Gastrocnemius medialis (tissue), 4 donors: ENCODE data around the gene CHMP5. TPM values are rescaled to one million over a fixed set of nuclear protein-coding genes. Genes with fewer than 3 reads are reported as not detected.
A peak's percentile ranks its signal among the peaks of the same experiment; 100 is the strongest.

Experiments used
- ATAC-seq, 2 donors: fragments of 150-250 bp; one replicate each; pipeline ENCODE4 v1.9.1; 2016
- DNase-seq, 2 donors: peaks; one replicate each; pipeline ENCODE4 v3.0.0-alpha.2; 2019
- H3K27ac ChIP-seq, 4 donors: fragments of 200-600 bp; sonication (generic); 1 replicate in 1 of 4; 2 replicates in 3 of 4; pipeline ENCODE4 v1.5.1; 2016 to 2018; ENCODE audit warnings: mild to moderate bottlenecking in 2 of 4, moderate library complexity in 1 of 4
- H3K27me3 ChIP-seq, 3 donors: fragments of 200-600 bp; sonication (generic) in 2 of 3; 1 replicate in 1 of 3; 2 replicates in 2 of 3; pipeline versions ENCODE4 v1.5.1 to v1.6.0; 2016 to 2019; ENCODE audit warnings: mild to moderate bottlenecking in 1 of 3, moderate library complexity in 1 of 3
- H3K36me3 ChIP-seq, 2 donors: fragments of 200-600 bp; sonication (generic) in 1 of 2; one replicate each; pipeline ENCODE4 v1.5.1; 2017 to 2018
- H3K4me1 ChIP-seq, 2 donors: fragments of 200-600 bp; sonication (generic) in 1 of 2; one replicate each; pipeline ENCODE4 v1.5.1; 2016 to 2017; ENCODE audit warnings: mild to moderate bottlenecking in 2 of 2
- H3K4me3 ChIP-seq, 4 donors: fragments of 200-600 bp; sonication (generic) in 3 of 4; 1 replicate in 1 of 4; 2 replicates in 3 of 4; pipeline ENCODE4 v1.5.1; 2016 to 2019; ENCODE audit warnings: mild to moderate bottlenecking in 2 of 4
- H3K9me3 ChIP-seq, 3 donors: fragments of 200-600 bp; sonication (generic) in 2 of 3; 1 replicate in 1 of 3; 2 replicates in 2 of 3; pipeline ENCODE4 v1.5.1; 2016 to 2019
- POLR2A ChIP-seq, 2 donors: fragments of 450-650 bp; IDR thresholded peaks; one replicate each; pipeline ENCODE4 v1.6.1; 2017; ENCODE audit warnings: antibody characterized with exemption in 2 of 2, mild to moderate bottlenecking in 2 of 2, moderate library complexity in 2 of 2
- in situ Hi-C, 4 donors: fragments of 200-750 bp; cut with MboI; loops; one replicate each; pipeline versions ENCODE4 v1.15.0 to v1.8.0; 2017; ENCODE audit warnings: low sequenced_read_pairs in 4 of 4
- intact Hi-C: fragments of 100-400 bp; cut with DNase I; formaldehyde crosslinking; loops from one replicate; pipeline ENCODE4 v1.15.1; 2023; ENCODE audit warnings: low total_unique reads
- total RNA-seq, 4 donors: library from RNA; depleted of rRNA; stranded (reverse); fragments of >200 nt; gene quantifications; one replicate each; pipeline versions ENCODE4 v1.1.0 to v1.2.3, GENCODE V29; 2016
- TF ChIP-seq, protein P1 (sequence below), 5 experiments: fragments of 450-650 bp in 3 of 5; fragments of 200-600 bp in 2 of 5; sonication (generic) in 2 of 5; IDR thresholded peaks in 4 of 5; conservative IDR thresholded peaks in 1 of 5; 1 replicate in 4 of 5; 2 replicates in 1 of 5; pipeline ENCODE4 v1.5.1; 2016 to 2019; ENCODE audit warnings: antibody characterized with exemption in 5 of 5, mild to moderate bottlenecking in 3 of 5, moderate library complexity in 3 of 5

The CHMP5 gene
- total RNA-seq, 4 donors from 2014 or later = 42.8 to 50.7 (median 47.8) TPM

DNA sequence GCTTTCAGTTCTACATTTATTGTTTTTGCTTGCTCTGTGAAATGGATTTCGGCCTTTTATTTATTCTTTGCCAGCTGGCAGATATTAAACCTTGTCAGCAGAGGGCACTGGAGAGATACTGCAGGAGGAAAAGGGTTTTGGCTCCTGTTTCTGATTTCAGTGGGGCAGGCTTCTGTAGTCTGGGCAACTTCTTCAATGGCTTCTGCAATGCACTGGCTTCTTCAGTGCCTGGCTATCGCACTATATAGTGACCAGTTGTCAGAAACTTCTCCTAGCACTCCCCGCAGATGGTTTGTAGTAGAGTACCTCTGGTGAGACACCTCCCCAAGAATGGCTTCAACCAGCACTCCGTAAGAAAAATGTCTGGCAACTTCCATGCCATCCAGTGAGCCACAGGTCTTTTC is 22.2 kb downstream of the CHMP5 start:
- Histone ChIP-seq H3K9me3 (no peaks in the 10 kb centered on the region), H3K4me1 (peaks cover 18 to 19% of the 10 kb centered on the region in 2 donors), H3K27me3 (no peaks in the 10 kb centered on the region), H3K27ac (peak overlapping the region; percentile 93 to 100 (median 94)), H3K36me3 (peaks cover 0 to 6% of the 10 kb centered on the region in 2 donors), H3K4me3 (no peak overlapping the region)
- peak; percentile 22 to 45 for ATAC-seq
- no peak for TF ChIP-seq POLR2A (IDR thresholded peaks at IDR 0.05)
- TF ChIP-seq, protein P1, sequence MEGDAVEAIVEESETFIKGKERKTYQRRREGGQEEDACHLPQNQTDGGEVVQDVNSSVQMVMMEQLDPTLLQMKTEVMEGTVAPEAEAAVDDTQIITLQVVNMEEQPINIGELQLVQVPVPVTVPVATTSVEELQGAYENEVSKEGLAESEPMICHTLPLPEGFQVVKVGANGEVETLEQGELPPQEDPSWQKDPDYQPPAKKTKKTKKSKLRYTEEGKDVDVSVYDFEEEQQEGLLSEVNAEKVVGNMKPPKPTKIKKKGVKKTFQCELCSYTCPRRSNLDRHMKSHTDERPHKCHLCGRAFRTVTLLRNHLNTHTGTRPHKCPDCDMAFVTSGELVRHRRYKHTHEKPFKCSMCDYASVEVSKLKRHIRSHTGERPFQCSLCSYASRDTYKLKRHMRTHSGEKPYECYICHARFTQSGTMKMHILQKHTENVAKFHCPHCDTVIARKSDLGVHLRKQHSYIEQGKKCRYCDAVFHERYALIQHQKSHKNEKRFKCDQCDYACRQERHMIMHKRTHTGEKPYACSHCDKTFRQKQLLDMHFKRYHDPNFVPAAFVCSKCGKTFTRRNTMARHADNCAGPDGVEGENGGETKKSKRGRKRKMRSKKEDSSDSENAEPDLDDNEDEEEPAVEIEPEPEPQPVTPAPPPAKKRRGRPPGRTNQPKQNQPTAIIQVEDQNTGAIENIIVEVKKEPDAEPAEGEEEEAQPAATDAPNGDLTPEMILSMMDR (IDR thresholded peaks at IDR 0.05 in 4 of 5, conservative IDR thresholded peaks at IDR 0.05 in 1 of 5) = peak; percentile 60 to 75 (median 65)
- intact Hi-C loops (loop anchor here (5.0 to 10.0 kb wide), 3 partner anchors 85 to 180 kb away; partner anchors contain the start of gene AQP7), in situ Hi-C loops (loop anchor here in 1 of 4 donors (25.0 kb wide), 1 partner anchor 175 kb away; the partner anchor contains the start of gene NOL6)
- DNase-seq = peak in 1 of 2 donors; percentile 58

DNA sequence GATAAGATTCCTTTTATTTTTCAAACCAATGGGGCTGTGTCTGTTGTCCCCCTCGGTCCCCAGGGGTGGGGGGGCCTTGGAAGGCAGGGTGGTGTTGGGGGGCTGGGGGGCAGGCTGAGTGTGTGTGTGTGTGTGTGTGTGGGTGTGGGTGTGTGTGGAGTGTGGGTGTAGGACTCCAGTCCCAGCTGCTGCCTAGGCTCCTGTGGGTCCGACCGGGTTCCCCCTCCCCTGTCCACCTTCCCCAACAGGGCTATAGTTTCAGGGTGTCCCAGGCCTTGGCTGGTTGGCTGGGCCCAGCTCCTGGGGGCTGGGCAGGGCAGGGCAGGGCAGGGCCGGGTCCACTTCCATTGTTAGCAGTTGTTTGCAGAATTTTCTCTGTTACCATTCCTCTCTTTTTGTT is 23.4 kb downstream of the CHMP5 start:
- Histone ChIP-seq H3K4me3 (no peak overlapping the region), H3K36me3 (no peaks in the 10 kb centered on the region), H3K27me3 (no peaks in the 10 kb centered on the region), H3K9me3 (no peaks in the 10 kb centered on the region), H3K4me1 (peaks cover 30 to 31% of the 10 kb centered on the region in 2 donors), H3K27ac (peak overlapping the region; percentile 93 to 100 (median 94))
- intact Hi-C loops = loop anchor here (5.0 to 10.0 kb wide), 3 partner anchors 84 to 179 kb away; partner anchors contain the start of gene AQP7
- DNase-seq (no peak), ATAC-seq (no peak)
- no peak for TF ChIP-seq POLR2A (IDR thresholded peaks at IDR 0.05)
- TF ChIP-seq, protein P1 (IDR thresholded peaks at IDR 0.05 in 4 of 5, conservative IDR thresholded peaks at IDR 0.05 in 1 of 5) = no peak
- in situ Hi-C loops = loop anchor here in 1 of 4 donors (25.0 kb wide), 1 partner anchor 174 kb away; the partner anchor contains the start of gene NOL6

DNA sequence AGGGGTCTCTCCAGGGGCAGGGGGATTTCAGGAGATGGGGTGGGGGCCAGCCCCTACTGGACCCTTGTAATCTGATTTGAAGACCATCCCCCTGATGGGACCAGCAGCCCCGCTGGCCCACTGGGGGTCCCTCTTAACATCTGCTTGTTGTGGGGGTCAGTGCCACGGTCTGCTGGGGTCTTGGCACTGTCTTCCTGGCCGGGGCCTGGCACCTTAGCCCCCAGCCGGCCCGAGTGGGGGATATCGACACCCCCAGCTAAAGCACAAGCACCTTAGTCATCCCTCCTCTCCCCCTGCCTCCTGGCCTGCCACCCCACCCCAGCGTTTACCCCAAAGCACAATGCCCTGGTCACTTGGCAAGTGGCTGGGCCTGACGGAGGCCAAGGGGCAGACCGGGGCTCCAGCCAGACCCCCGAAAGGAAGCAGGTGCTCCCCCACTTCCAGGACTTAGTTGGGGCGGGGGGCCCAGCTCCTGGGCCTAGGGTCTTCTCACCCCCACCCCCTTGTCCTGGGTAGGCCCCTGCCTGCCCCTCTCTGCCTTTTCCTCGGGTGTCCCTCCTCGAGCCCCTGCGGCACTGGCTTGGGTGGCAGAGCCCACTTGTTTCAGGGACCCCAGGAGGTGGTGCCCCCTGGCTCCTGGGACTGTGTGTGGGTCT is 24.1 kb downstream of the CHMP5 start:
- ATAC-seq = no peak
- in situ Hi-C loops (loop anchor here in 1 of 4 donors (25.0 kb wide), 1 partner anchor 173 kb away; the partner anchor contains the start of gene NOL6), intact Hi-C loops (loop anchor here (5.0 to 10.0 kb wide), 3 partner anchors 83 to 178 kb away; partner anchors contain the start of gene AQP7)
- TF ChIP-seq POLR2A (IDR thresholded peaks at IDR 0.05) = no peak
- TF ChIP-seq, protein P1 (IDR thresholded peaks at IDR 0.05 in 4 of 5, conservative IDR thresholded peaks at IDR 0.05 in 1 of 5) = no peak
- Histone ChIP-seq H3K36me3 (no peaks in the 10 kb centered on the region), H3K9me3 (no peaks in the 10 kb centered on the region), H3K27ac (peak overlapping the region; percentile 93 to 100 (median 94)), H3K4me3 (peak overlapping the region in 1 of 4 donors; percentile 90), H3K4me1 (peaks cover 37 to 38% of the 10 kb centered on the region in 2 donors), H3K27me3 (no peaks in the 10 kb centered on the region)
- peak in 1 of 2 donors; percentile 23 for DNase-seq

DNA sequence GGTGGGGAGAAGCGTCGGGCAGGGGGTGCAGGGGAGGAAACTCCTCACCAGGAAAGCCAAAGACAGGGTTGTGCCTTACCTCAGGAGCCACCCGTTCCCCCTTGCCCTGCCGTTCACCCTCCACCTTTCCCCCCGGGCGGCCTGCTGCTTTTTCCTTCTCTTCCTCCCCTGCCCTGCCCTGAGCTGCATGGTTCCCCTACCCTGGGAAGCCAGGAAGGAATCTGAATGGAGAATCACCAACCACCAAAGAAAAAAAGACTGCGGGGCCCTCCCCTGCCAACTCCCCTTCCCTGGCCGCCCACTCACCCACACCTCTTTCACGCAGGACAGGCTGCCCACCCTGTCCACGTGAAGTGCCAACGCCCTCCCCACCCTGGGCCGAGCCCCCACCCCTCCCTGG is 24.6 kb downstream of the CHMP5 start:
- DNase-seq (no peak), ATAC-seq (peak in 1 of 2 donors; percentile 4)
- Histone ChIP-seq H3K4me1 (peaks cover 42 to 43% of the 10 kb centered on the region in 2 donors), H3K27me3 (no peaks in the 10 kb centered on the region), H3K9me3 (no peaks in the 10 kb centered on the region), H3K27ac (peak overlapping the region; percentile 93 to 100 (median 94)), H3K36me3 (no peaks in the 10 kb centered on the region), H3K4me3 (peak overlapping the region; percentile 69 to 90 (median 76))
- in situ Hi-C loops (loop anchor here in 1 of 4 donors (25.0 kb wide), 1 partner anchor 173 kb away; the partner anchor contains the start of gene NOL6), intact Hi-C loops (loop anchor here (5.0 to 10.0 kb wide), 3 partner anchors 83 to 178 kb away; partner anchors contain the start of gene AQP7)
- TF ChIP-seq POLR2A (IDR thresholded peaks at IDR 0.05) = no peak
- TF ChIP-seq, protein P1 (IDR thresholded peaks at IDR 0.05 in 4 of 5, conservative IDR thresholded peaks at IDR 0.05 in 1 of 5) = no peak
